ENCODE measurements around the gene TMEM178B. TPM values are rescaled to one million over a fixed set of nuclear protein-coding genes. Genes with fewer than 3 reads are reported as not detected.

Gene TMEM178B
- total RNA-seq, 2 experiments from 2014 or later, result 0.05 TPM

DNA sequence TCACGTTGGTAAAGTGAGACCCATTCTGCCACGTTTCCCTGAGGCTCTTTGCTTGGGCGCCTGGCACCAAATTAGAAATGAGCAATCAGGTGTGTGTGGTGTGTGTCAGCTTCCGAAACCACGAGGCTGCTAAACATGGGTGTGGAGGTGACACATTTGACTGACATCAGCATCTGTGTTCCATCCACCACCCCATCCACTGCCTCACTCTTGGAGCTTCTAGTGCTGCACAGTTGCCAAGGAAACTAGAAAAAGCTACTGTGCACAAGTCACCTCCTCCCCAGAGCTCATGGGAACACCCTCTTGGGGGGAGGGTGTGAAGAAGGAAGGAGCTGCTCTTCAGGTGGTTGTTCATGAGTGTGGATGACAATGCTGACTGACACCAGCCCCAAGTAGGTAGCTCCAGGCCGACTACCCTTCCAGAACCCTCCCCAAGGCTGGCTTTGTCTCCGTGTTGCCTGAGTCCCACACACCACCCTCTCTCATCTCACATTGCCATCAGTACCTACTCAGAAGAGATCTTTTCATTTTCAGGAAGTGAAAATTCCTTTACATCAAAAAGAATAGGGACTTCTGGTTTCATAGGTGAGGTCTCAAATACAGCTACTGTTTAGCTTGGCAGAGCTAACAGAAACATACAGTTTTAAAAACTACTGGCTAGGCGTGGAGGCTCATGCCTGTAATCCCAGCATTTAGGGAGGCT lies 152.2 kb downstream of the TMEM178B start:
- H3K27ac Mint-ChIP-seq, result no peak overlapping the region
- no peaks in the 10 kb centered on the region for H3K4me1 Mint-ChIP-seq (ENCODE audit: low read depth)
- CTCF ChIA-PET, result no interaction called here
- intact Hi-C loops (cut with micrococcal nuclease), result loop anchor here (10.0 kb wide), 1 partner anchor 151 kb away; the partner anchor contains the start of gene TMEM178B
- no peak for DNase-seq
- H3K36me3 Mint-ChIP-seq (ENCODE audit: low read depth), result no peaks in the 10 kb centered on the region
- peaks cover 3% of the 10 kb centered on the region for H3K27me3 Mint-ChIP-seq (ENCODE audit: low read depth)
- no peak overlapping the region for H3K4me3 Mint-ChIP-seq
- no peaks in the 10 kb centered on the region for H3K9me3 Mint-ChIP-seq

DNA sequence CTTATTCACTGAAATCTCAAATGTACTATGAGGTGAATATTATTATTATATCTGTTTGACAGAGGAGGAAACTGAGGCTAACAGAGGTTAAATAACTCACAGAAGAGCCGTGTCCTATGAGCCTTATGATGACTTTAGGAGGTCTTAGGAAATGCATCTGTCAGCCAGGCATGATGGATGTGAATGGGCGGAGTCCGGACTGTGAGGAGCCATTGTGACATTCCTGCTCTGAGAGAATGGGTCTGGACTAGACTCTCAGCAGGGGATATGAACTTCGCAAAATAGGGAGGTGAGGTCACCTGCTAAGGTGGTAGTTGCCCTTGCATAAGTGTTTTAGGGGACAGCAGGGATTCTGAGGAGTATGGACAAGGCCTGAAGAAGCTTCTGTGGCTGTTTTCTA lies 153.6 kb downstream of the TMEM178B start:
- no peak overlapping the region for H3K4me3 Mint-ChIP-seq
- CTCF ChIA-PET, result no interaction called here
- DNase-seq, result no peak
- no peak overlapping the region for H3K27ac Mint-ChIP-seq
- no peaks in the 10 kb centered on the region for H3K9me3 Mint-ChIP-seq
- no peaks in the 10 kb centered on the region for H3K4me1 Mint-ChIP-seq (ENCODE audit: low read depth)
- H3K27me3 Mint-ChIP-seq (ENCODE audit: low read depth), result peaks cover 6% of the 10 kb centered on the region
- intact Hi-C loops (cut with micrococcal nuclease), result loop anchor here (10.0 kb wide), 1 partner anchor 153 kb away; the partner anchor contains the start of gene TMEM178B
- H3K36me3 Mint-ChIP-seq (ENCODE audit: low read depth), result no peaks in the 10 kb centered on the region

DNA sequence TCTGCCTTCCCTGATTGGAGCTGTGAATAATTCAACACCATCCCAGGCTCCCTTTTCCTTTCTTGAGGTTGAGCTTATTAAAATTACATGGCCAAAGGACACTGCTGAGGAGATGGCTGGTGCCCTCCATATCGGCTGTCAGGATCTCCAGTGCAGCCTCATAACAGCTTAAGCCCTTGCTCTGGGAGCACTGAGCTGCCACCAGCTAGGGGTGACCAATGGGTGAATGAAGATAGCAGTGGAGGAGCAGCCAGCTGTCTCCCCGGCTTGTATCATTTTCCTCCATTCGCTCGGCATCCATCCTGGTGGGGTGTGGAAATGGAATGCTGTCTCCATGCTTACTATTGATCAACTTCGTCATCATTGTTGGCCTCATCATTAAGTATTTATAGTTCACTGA lies 154.6 kb downstream of the TMEM178B start:
- H3K27me3 Mint-ChIP-seq (ENCODE audit: low read depth), result peaks cover 6% of the 10 kb centered on the region
- intact Hi-C loops (cut with micrococcal nuclease), result loop anchor here (10.0 kb wide), 1 partner anchor 154 kb away; the partner anchor contains the start of gene TMEM178B
- no peaks in the 10 kb centered on the region for H3K36me3 Mint-ChIP-seq (ENCODE audit: low read depth)
- H3K4me1 Mint-ChIP-seq (ENCODE audit: low read depth), result no peaks in the 10 kb centered on the region
- no peaks in the 10 kb centered on the region for H3K9me3 Mint-ChIP-seq
- no peak for DNase-seq
- H3K4me3 Mint-ChIP-seq, result no peak overlapping the region
- CTCF ChIA-PET, result no interaction called here
- H3K27ac Mint-ChIP-seq, result no peak overlapping the region

DNA sequence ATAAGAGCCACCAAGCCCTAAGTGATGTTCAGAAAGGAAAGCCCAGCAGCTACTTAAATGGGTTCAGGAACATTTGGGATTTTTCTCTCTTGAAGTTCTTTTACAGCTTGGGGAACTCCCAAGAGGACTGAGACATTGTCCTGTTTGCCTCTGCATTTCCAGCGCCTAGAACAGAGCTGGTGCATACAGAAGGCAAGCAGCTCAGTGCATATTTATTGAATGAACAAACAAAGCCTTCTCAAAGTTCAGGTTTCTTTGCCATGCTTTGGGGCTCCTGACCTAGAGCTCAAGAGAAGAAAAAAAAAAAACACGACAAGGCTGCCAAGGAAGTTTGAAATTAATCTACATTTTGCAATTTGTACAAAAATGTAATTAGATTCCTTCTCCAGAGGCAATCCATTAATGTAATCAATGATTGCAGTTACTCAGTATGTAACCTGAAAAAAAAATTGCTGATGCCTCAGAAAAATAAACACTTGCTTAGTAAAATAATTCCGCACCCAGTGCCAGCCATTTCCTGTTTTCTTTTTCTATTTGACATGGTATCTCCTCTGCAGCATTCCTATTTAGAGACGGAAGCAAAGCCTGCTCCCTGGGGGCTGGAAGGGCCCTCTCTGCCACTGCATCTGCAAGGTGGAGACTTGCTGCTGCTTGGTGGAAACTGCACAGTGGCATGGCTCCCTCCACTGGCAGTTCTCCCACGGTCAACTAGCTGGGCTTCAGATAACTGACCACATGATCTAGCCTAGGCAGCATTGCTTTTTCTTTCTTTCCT lies 157.3 kb downstream of the TMEM178B start:
- intact Hi-C loops (cut with micrococcal nuclease), result no loop called here
- CTCF ChIA-PET, result interaction anchor here (0.8 to 1.0 kb wide), 2 partner anchors 298 to 505 kb away, joined by 3 read pairs; no protein-coding TSS in a partner anchor
- Mint-ChIP-seq H3K27ac (no peak overlapping the region), H3K4me1 (ENCODE audit: low read depth) (no peaks in the 10 kb centered on the region), H3K36me3 (ENCODE audit: low read depth) (no peaks in the 10 kb centered on the region), H3K27me3 (ENCODE audit: low read depth) (peaks cover 10% of the 10 kb centered on the region), H3K9me3 (no peaks in the 10 kb centered on the region), H3K4me3 (no peak overlapping the region)
- no peak for DNase-seq

DNA sequence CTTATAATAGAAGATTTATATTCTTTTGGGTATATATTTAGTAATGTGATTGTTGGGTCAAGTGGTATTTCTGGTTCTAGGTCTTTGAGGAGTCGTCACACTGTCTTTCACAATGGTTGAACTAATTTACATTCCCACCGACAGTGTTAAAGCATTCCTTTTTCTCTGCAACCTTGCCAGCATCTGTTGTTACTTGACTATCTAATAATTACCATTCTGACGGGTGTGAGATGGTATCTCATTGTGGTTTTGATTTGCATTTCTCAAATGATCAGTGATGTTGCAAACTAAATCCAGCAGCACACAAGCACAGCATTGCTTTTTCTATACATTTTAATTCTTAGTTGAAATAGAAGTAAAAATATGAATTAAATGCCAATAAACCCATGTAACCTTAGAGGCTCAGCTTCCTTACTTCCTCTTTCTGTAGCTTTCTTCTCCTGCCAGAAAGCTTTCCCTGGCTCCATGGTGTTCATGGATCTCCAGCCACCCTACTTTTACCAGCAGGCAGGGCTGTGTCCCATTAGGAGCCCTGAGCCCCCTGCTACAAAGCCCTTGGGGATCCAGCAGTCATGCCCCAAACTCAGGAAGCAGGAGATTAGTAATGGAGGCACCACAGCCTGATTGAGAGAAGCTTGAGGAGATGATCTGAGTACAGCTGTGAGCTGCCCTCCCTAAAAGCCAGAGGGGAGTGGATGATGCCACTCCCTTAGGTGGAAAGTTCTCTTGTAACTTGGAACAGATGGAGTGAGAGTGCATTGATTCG lies 158.6 kb downstream of the TMEM178B start:
- Mint-ChIP-seq H3K27me3 (ENCODE audit: low read depth) (peaks cover 10% of the 10 kb centered on the region), H3K9me3 (no peaks in the 10 kb centered on the region), H3K36me3 (ENCODE audit: low read depth) (no peaks in the 10 kb centered on the region), H3K4me1 (ENCODE audit: low read depth) (no peaks in the 10 kb centered on the region), H3K27ac (no peak overlapping the region), H3K4me3 (no peak overlapping the region)
- CTCF ChIA-PET, result interaction anchor here (0.8 kb wide), 1 partner anchor 506 kb away, joined by 3 read pairs; no protein-coding TSS in a partner anchor
- intact Hi-C loops (cut with micrococcal nuclease), result no loop called here
- no peak for DNase-seq

DNA sequence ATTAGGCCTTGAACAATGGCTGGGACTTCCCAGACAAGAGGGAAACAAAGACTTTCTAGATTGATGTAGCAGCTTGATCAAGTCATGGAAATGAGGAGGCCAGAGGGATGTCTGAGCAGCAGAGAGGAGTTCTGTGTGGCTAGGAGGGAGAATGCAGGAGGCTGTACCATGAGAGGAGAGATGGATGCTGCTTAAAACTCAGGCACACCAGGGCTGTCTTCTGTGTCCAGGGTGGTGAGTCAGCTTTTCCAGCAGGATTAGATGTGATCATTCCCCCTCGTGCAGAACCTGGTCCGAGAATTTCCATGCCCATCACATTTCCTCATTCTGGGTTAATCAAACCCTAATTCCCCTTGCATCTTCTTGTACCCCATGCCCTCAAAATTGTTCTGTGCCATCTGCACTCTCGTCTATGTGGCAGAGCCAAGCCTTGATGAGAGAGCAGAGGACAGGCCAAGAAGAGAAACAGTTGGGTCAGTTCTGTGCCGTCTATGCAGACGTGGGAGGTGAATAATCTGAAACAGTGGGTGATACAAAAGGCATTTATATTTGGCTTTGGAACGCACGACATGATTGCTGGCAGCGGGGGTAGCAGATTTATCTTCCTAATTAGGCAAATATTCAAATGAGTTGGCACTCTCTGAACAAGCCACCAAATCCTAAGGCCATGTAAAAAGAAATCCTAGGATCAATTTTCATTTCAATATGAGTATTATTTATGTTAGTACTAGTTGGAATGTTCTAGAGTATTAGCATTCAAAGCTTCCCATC lies 160.7 kb downstream of the TMEM178B start:
- CTCF ChIA-PET, result no interaction called here
- Mint-ChIP-seq H3K4me1 (ENCODE audit: low read depth) (no peaks in the 10 kb centered on the region), H3K9me3 (no peaks in the 10 kb centered on the region), H3K36me3 (ENCODE audit: low read depth) (no peaks in the 10 kb centered on the region), H3K4me3 (no peak overlapping the region), H3K27me3 (ENCODE audit: low read depth) (peaks cover 10% of the 10 kb centered on the region), H3K27ac (no peak overlapping the region)
- no peak for DNase-seq
- intact Hi-C loops (cut with micrococcal nuclease), result no loop called here

DNA sequence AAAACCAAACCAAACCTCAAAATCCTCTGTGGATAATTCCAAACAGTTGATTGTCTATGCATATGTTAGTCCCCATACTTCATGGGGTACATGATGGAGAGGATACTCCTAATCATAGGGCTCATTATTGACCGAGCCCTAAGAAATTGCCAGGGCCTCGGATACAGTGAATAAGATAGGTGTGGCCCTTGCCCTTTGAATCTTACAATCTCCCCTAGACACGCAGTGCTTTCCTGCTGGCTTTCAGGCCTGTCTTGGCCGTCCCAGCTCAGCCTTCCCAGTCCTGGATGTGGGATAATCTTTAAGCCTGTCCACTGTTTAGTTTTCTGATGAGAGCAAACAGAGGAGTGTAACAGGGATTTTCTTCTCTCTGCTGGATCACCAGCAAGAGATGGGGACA lies 161.8 kb downstream of the TMEM178B start:
- no peak for DNase-seq
- CTCF ChIA-PET, result no interaction called here
- intact Hi-C loops (cut with micrococcal nuclease), result no loop called here
- Mint-ChIP-seq H3K36me3 (ENCODE audit: low read depth) (no peaks in the 10 kb centered on the region), H3K27ac (no peak overlapping the region), H3K4me3 (no peak overlapping the region), H3K4me1 (ENCODE audit: low read depth) (no peaks in the 10 kb centered on the region), H3K27me3 (ENCODE audit: low read depth) (peaks cover 10% of the 10 kb centered on the region), H3K9me3 (no peaks in the 10 kb centered on the region)

DNA sequence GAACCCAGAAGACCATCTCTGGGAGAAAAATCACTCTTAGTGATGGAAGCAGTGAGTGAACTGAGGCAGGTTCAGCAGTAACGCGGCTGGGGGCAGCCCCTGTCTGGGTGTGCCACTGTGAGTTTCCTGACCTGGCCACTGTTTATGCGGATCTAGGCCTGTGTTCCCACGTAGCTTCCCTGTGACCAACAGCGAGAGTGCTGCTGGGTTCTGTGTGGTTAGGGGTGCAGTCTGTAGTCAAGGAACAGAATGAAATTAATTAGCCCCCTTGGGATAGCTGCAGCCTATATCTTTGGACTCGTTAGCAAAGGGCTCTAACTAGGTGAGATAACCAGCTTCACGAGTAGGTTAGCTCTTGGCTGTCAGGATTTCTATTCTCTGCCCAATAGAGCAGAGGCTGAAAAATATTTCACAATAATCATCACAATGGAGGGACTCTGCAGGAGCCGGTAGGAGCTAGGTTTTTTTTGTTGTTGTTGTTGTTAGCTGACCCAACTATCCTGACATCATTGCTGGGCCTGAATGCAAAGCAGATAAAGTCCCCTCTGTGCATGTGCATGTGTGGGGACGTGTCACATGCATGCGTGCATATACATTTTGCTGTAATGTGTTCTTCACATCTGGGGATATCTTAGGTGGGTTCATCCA lies 164.9 kb downstream of the TMEM178B start:
- DNase-seq, result no peak
- no peaks in the 10 kb centered on the region for H3K4me1 Mint-ChIP-seq (ENCODE audit: low read depth)
- H3K4me3 Mint-ChIP-seq, result no peak overlapping the region
- H3K36me3 Mint-ChIP-seq (ENCODE audit: low read depth), result no peaks in the 10 kb centered on the region
- intact Hi-C loops (cut with micrococcal nuclease), result no loop called here
- H3K27ac Mint-ChIP-seq, result no peak overlapping the region
- no peaks in the 10 kb centered on the region for H3K9me3 Mint-ChIP-seq
- CTCF ChIA-PET, result interaction anchor here (0.5 kb wide), 1 partner anchor 689 kb away, joined by 3 read pairs; no protein-coding TSS in a partner anchor
- H3K27me3 Mint-ChIP-seq (ENCODE audit: low read depth), result peaks cover 7% of the 10 kb centered on the region

DNA sequence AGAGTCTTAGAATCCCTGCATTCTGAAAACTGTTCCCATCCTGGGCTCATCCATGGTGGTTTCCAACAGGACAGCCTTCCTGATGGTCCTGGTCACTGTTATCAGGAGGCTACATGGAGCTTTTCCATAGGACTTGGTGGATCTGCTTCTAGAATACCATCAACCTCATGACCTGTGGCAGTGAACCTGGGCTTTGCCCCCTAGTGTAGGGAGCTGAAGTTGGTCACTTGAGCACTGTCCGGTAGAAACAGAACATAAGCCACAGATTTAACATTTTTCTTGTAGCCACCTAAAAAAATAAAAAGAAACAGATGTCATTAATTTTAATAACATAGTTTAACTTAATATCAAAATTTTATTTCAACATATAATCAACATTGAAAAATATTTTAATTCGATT lies 165.8 kb downstream of the TMEM178B start:
- no peak for DNase-seq
- peaks cover 4% of the 10 kb centered on the region for H3K27me3 Mint-ChIP-seq (ENCODE audit: low read depth)
- H3K36me3 Mint-ChIP-seq (ENCODE audit: low read depth), result no peaks in the 10 kb centered on the region
- CTCF ChIA-PET, result no interaction called here
- H3K27ac Mint-ChIP-seq, result no peak overlapping the region
- H3K4me1 Mint-ChIP-seq (ENCODE audit: low read depth), result no peaks in the 10 kb centered on the region
- H3K9me3 Mint-ChIP-seq, result no peaks in the 10 kb centered on the region
- intact Hi-C loops (cut with micrococcal nuclease), result no loop called here
- H3K4me3 Mint-ChIP-seq, result no peak overlapping the region

DNA sequence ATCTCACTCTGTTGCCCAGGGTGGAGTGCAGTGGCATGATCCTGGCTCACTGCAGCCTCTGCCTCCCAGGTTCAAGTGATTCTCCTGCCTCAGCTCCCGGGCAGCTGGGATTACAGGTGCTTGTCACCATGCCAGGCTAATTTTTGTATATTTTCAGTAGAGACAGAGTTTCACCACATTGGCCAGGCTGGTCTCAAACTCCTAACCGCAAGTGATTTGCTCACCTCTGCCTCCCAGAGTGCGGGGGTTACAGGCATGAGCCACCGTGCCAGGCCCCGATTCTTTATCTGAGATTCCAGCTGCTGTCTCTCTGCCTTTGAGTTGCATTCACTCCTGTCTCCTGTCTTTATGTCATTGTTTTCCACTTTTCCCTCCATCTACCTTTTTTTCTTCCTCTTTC lies 168.7 kb downstream of the TMEM178B start:
- no peak overlapping the region for H3K4me3 Mint-ChIP-seq
- H3K36me3 Mint-ChIP-seq (ENCODE audit: low read depth), result no peaks in the 10 kb centered on the region
- no peak for DNase-seq
- H3K9me3 Mint-ChIP-seq, result no peaks in the 10 kb centered on the region
- CTCF ChIA-PET, result no interaction called here
- H3K4me1 Mint-ChIP-seq (ENCODE audit: low read depth), result no peaks in the 10 kb centered on the region
- no peak overlapping the region for H3K27ac Mint-ChIP-seq
- H3K27me3 Mint-ChIP-seq (ENCODE audit: low read depth), result peaks cover 4% of the 10 kb centered on the region
- intact Hi-C loops (cut with micrococcal nuclease), result no loop called here

DNA sequence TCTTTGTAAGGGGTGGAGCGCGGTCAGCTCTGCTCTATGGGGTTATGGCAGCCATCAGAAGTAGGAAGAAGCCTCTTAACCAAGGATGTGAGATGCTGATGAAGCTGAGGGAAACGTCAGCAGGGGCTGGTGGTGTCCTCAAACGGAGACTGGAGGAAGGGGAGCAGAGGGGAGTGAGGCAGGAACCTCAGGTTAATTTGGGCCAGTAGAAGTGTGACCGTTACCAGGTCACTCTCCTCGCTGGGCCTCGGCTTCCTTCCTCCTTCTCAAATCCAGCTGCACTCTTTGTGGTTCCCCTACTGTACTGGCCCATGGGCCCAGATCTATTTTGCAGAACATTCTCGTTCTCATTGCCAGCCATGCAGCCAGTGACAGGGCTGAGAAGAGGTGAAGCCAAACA lies 169.5 kb downstream of the TMEM178B start:
- DNase-seq, result no peak
- Mint-ChIP-seq H3K4me3 (no peak overlapping the region), H3K27me3 (ENCODE audit: low read depth) (no peaks in the 10 kb centered on the region), H3K27ac (no peak overlapping the region), H3K4me1 (ENCODE audit: low read depth) (no peaks in the 10 kb centered on the region), H3K36me3 (ENCODE audit: low read depth) (no peaks in the 10 kb centered on the region), H3K9me3 (no peaks in the 10 kb centered on the region)
- intact Hi-C loops (cut with micrococcal nuclease), result no loop called here
- CTCF ChIA-PET, result no interaction called here

Measured in activated naive CD4-positive, alpha-beta T cell treated with anti-CD3 and anti-CD28 coated beads for 36 hours (primary cell).